GM12875 (cell line): ENCODE data around the gene XRRA1.

Experiments
- H3K4me3 ChIP-seq: one replicate; pipeline ENCODE4 v1.5.1; 2011; ENCODE audit warnings: low read depth, low read length, control low read depth
- TF ChIP-seq, protein P1 (sequence below): IDR thresholded peaks from 2 replicates; pipeline ENCODE4 v1.5.1; 2011; ENCODE audit warnings: low read depth, mild to moderate bottlenecking, control low read depth, inconsistent platforms, low read length, moderate library complexity, borderline replicate concordance; ENCODE audit not compliant: insufficient read depth

The XRRA1 gene

DNA sequence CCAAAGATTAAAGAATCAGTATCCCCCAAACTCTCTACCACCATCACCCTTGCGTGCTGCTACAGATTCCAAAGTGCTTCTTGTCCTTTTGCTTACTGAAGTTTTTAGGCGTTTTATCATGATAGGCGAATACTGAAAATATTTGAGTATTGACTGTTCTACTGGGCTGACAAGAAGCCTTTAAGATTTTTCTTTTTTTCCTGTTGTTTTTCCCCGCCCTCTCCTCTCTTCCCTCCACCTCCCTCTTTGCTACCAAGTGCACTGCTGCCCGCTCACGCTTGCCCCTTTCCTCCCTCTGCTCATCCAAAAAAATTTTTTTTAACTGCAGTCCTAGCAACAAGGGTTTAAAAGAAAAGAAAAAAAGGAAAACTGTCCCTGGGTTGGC, 854 bp upstream of the XRRA1 start:
- H3K4me3 ChIP-seq = peak overlapping the region; percentile 95
- TF ChIP-seq, protein P1, sequence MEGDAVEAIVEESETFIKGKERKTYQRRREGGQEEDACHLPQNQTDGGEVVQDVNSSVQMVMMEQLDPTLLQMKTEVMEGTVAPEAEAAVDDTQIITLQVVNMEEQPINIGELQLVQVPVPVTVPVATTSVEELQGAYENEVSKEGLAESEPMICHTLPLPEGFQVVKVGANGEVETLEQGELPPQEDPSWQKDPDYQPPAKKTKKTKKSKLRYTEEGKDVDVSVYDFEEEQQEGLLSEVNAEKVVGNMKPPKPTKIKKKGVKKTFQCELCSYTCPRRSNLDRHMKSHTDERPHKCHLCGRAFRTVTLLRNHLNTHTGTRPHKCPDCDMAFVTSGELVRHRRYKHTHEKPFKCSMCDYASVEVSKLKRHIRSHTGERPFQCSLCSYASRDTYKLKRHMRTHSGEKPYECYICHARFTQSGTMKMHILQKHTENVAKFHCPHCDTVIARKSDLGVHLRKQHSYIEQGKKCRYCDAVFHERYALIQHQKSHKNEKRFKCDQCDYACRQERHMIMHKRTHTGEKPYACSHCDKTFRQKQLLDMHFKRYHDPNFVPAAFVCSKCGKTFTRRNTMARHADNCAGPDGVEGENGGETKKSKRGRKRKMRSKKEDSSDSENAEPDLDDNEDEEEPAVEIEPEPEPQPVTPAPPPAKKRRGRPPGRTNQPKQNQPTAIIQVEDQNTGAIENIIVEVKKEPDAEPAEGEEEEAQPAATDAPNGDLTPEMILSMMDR = no peak

DNA sequence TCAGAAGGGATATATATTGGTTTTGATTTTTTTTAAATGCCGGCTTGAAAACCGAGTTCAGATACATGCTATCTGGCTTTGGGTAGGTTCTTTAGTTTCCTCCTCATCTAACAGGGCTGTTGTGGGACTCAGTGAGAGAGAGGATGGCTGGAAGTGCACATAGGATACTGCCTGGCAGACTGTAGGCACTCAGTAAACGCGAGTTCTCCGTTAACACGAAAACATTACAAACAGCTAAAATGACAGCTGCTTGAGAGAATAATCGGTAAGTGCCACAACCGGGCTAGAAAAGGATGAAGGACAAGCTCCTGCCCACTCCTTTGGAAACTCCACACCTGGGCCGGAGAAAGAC, 369 bp downstream of the XRRA1 start:
- peak overlapping the region; percentile 95 for H3K4me3 ChIP-seq
- TF ChIP-seq, protein P1 = no peak

DNA sequence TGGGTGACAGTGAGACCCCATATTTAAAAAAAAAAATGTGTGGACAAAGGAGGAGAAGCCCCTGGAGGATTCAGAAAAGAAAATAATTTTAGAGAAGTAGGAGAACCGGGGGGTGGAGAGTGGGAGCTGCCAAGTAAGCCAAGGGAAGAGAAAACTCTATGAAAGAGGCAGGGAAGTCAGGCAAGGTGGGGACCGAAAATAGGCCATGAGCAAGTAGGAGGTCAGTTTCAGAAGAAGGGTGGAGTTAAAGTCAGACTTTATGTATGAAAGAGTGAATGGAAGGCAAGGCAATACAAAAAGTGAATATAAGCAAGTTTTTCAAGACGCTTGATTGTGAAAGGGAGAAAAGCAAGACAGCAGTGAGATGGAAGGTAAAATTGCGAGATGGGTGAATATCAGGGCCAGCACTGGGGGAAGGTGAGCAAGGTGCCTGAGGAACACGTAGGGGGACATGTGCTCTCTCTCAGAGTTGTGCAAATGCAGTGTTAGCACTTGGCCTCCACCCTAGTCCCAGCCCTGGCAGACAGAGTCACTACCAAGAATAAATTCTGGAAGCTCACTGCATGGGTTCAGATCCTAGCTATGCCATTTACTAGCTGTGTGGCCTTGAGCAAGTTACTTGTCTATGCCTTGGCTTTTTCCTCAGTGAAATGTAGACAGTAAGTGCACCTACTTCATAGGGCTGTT, 6.7 kb downstream of the XRRA1 start:
- H3K4me3 ChIP-seq = no peak overlapping the region
- TF ChIP-seq, protein P1 = no peak

DNA sequence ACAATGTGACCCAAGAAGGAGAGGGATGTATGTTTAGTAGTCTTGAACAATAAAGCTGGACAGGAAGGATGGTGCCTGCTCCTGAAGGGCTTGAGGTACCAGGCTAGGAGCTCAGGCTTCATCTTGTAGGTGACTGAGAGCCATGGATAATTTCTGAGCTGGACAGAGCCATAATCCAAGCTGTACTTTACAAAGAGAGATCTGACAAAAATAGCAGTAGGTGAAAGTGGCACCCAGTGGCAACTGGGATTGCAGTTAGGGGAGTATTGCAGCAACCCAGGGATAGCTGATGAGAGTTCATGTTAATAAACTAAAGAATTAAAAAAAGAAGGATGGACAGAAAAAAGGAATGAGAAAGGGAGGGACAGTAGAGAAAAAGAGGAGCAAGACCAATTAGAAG, 7.4 kb downstream of the XRRA1 start:
- TF ChIP-seq, protein P1 = no peak
- H3K4me3 ChIP-seq = no peak overlapping the region

DNA sequence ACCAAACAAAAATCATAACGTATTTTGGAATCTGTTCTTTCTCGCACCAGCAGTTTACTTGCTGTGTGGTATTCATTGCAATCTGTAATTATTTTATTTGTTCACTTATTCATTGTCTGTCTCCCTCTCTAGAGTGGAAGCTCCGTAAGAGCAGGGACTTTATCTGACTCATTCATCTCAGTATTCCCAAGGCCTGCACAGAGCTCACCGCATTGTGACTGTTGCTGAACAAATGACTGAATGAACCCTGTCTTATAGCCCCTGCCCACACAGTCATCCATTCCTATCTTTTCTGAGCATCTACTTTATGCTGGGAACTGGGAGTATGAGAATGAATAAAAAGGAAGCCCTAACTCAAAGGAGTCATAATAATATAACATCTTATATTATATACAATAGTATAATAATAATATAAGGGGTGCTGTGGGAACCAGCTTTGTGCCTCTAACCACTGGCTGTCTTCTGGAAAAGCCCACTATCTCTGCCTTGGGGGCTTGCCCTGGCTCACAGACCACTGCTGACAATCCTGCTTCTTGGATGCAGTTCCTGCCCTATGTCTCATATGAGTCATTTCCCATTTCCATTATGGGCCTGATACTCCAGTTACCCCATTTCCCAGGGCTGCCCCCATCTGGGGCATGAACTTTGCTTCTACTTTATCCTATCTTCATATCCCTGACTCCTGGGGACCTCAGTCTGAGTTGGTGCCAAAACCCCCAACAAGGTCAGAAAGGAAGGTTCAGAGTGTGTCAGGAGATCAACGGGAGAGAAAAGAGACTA, 11.0 kb downstream of the XRRA1 start:
- no peak overlapping the region for H3K4me3 ChIP-seq
- TF ChIP-seq, protein P1 = no peak

DNA sequence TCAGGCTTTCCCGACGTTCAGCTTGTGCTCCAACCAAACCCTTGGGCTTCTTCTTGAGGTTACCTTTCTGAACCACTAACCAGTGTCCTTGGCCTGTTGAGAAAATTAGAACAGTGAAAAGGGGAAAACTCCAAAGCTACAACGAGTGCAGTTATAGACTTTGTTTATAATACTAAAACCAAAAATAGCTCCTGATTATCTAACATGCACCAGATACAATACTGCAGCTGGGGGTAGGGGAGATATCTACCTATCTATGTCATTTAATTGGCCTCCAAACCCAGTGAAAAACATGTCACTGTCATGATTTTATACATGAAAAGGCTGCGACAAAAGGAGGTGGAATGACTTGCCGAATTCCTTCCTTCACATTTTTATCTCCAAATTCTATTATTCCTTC, 11.9 kb downstream of the XRRA1 start:
- TF ChIP-seq, protein P1 = no peak
- H3K4me3 ChIP-seq = no peak overlapping the region

DNA sequence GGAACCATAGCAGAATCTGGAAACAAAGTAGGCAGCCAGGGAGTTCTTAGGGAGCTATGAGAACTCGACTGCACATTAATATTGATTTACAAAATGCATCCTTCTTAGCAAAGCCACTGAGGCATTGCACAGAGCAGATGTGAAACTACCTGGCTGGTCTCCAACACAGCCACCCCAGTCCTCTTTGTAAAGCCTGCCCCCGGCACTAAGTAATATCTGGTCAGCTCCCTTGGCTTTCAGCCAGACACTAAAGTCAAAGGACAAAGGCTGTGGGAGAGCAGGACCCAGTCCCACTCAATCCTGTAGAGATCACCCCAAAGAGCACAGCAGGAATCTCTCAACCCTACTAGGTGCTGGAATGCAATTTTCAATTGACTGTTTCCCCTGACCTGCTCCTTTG, 12.8 kb downstream of the XRRA1 start:
- no peak overlapping the region for H3K4me3 ChIP-seq
- TF ChIP-seq, protein P1 = no peak
